Ramos (cell line): ENCODE results near the gene NDUFAF8.

ENCODE experiments used
- in situ Hi-C: fragments of 300-500 bp; cut with MboI; formaldehyde crosslinking; loops from one replicate; pipeline ENCODE4 v1.14.3; 2022; ENCODE audit warnings: low sequenced_read_pairs; ENCODE audit not compliant: unreplicated experiment

Gene NDUFAF8

DNA sequence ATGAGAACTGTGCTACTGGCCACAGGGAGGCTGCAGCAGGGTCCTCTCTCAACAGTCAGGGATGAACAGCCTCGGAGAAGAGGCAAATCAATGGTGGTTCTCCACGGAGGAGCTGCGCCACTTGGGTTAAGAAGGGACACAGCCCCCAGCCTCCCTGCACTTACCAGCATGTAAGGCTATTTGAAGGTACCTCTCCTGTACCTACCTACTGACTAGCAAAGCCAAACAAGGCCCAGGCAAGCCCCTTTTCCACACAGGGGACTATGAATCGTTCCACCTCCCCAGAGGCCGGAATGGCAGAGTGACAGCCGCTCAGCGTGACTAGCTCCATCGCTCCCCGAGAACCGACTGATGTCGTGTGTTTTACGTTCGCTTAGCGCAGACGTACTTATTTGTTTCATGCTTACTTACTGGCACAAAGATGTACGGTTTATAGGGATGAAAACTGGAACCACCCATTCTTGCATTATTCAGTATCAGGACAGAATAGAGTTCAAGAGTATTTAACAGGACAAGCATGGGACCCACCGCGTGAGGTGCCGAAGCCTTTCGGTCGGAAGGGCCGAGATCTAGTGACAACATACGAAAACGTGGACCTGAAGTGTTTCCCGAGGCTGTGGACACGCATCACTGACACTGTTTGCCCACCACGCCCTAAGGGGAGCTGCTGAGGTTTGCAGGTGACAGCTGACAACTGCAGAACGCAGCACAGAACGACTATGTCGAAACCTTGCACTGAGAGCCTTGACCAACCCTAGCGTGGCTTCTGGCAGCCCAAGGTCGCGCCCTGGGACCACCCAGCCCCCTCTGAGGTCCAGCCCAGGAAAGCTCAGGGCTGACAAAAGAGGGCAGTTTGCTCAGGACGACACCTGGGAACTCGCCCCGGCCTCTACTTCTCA lies 1.3 kb upstream of the NDUFAF8 start:
- in situ Hi-C loops: no loop called here

DNA sequence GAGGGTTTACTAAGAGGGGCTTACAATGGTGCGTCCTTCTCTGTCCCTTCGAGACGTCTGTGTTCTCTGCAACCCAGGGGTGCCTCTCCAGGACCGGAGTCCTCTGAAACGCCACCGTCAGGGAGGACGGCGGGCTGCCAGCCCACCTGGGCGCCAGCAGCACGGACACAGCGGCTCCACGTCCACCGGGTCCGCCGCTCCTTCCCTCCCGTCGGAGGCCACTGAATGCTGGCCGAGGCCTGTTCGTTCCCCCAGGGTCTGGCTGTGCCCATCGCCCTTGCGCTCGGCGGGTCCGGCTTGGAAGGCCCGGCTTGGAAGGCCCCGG lies 666 bp upstream of the NDUFAF8 start:
- in situ Hi-C loops: no loop called here

GRCh38 chr17:81239714-81240555 lies 817 bp downstream of the NDUFAF8 start:
- in situ Hi-C loops: loop anchor here (10.0 kb wide), 1 partner anchor 95 kb away; no protein-coding TSS in a partner anchor

- in situ Hi-C loops: loop anchor here (10.0 kb wide), 1 partner anchor 96 kb away; no protein-coding TSS in a partner anchor
Measured at GRCh38 chr17:81240761-81241160, 1.6 kb downstream of the NDUFAF8 start.

DNA sequence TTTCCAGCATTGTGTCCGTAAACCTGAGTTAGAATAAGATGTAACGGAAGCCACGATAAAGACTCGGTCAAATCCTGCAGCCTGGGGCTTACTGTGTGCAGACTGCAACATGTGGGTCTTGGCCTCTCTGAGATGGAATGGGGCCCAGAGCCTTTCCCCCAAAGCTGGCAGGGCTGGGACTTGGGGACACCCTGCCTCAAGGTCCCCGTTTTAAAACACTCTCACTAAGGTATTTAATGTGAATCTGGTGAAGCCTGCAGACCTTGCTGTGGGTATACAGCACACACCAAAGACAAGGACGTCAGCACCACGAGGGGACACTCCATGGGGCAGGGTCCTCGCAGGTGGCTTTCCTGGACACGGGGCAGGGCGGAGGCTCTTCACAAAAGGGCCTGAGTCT lies 2.1 kb downstream of the NDUFAF8 start:
- in situ Hi-C loops: loop anchor here (10.0 kb wide), 1 partner anchor 96 kb away; no protein-coding TSS in a partner anchor

GRCh38 chr17:81241648-81242420 lies 2.7 kb downstream of the NDUFAF8 start:
- in situ Hi-C loops: loop anchor here (10.0 kb wide), 1 partner anchor 97 kb away; no protein-coding TSS in a partner anchor

DNA sequence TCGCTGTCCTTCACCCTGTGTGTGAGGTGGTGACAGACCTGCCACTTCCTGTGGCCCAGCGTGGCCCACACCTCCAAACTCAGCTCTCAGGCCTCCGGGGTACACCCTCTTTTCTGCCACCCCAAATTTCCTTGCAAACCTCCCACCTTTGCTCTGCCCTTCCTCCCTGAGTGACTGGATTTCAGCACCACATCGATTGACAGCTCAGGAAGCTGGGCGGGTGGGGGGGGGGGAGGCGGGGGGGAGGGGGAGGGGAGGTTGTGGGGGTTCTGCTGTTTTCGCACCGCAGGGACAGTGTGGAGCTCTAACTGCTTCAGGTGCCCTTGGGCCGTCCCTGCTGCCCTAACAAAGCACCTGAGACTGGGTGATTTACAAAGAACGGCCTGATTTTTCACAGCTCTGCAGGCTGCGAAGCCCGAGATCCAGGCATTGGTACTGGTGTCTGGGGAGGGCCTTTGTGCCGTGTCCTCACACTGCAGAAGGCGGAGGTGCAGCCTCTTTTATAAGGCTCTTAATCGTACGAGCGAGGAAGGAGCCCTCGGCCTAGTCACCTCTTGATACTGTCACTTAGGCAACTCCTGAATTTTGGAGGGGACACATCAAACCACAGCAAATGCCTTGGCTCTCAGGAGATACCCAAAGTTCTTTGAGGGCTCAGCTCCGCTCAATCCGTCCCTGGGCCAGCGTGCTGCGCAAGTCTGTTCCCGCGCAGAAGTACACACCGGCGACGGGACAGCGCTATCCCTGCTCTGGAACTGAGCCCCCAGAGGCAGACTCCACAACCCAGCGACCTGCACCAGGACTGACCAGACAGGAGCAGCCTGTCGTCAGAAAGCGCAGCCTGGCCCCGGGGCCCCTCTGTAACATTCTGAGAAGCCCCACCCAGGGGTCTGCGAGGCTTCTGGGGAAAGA lies 3.6 kb downstream of the NDUFAF8 start:
- in situ Hi-C loops: loop anchor here (10.0 kb wide), 1 partner anchor 98 kb away; no protein-coding TSS in a partner anchor

- in situ Hi-C loops: loop anchor here (10.0 kb wide), 1 partner anchor 98 kb away; no protein-coding TSS in a partner anchor
Measured at GRCh38 chr17:81243333-81243664, 4.2 kb downstream of the NDUFAF8 start.

DNA sequence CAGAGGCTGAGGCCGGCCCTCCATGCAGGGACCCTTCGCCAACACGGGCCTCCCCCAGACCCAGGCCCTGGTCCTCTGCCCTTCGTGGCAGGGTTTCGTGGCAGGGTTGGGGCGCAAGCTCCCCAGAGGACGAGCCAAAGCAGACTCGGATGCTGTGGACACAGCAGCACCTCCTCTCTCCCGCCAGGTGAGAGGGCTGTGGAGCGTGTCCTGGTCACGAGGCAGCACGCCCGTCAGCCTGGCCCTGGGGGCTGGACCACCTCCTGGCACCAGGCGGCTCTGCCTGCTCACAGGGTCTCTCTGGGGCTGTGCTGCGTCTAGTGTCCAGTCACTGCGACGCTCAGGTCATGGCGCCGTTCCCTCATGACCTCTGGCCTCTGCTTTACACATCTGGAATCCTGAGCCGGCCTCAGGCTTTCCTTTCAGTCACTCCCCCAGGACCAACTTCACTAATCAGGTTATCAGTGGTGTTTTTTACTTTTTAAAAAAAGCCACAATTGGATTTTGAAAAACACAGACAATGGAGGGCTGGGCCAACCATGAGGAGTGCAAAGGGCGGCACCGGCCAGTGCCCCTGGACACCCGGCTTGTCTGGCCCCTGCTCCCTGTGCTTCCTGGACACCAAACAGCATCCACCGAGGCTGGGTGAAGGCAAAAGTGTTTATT lies 5.4 kb downstream of the NDUFAF8 start:
- in situ Hi-C loops: loop anchor here (10.0 kb wide), 1 partner anchor 100 kb away; no protein-coding TSS in a partner anchor

DNA sequence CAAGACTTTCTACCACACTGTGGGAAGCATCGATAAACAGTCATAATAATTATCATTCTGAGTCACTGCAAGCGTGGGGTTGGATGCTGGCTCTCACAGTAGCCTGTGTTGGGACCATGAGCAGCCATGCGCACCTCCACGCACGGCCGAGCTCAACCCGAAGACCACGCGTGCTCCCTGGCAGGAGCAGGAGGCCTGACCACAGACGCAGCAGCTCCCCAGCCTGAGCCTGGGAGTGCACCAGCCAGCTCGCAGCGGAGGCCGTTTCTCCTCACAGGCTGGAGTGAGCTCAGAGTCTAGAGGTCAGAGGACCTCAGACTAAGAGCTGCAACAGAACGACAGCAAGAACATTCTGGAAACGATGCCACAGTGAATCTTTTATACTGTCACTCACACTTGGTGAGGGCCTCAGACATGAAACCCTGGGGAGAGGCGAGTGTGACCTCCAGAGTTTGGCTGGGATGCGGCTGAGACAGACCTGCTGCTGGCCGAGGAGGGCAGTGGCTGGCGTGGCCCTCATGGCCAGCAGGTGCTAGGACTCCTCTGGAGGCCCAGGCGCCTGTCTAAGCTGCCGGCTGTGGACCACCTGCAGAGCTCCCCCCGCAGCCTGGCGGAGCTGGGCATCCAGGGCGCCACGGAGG lies 6.0 kb downstream of the NDUFAF8 start:
- in situ Hi-C loops: loop anchor here (10.0 kb wide), 1 partner anchor 100 kb away; no protein-coding TSS in a partner anchor

- in situ Hi-C loops: loop anchor here (10.0 kb wide), 1 partner anchor 101 kb away; no protein-coding TSS in a partner anchor
Measured at GRCh38 chr17:81245665-81246342, 6.7 kb downstream of the NDUFAF8 start.

GRCh38 chr17:81246343-81246670 lies 7.2 kb downstream of the NDUFAF8 start:
- in situ Hi-C loops: loop anchor here (10.0 kb wide), 1 partner anchor 102 kb away; no protein-coding TSS in a partner anchor

DNA sequence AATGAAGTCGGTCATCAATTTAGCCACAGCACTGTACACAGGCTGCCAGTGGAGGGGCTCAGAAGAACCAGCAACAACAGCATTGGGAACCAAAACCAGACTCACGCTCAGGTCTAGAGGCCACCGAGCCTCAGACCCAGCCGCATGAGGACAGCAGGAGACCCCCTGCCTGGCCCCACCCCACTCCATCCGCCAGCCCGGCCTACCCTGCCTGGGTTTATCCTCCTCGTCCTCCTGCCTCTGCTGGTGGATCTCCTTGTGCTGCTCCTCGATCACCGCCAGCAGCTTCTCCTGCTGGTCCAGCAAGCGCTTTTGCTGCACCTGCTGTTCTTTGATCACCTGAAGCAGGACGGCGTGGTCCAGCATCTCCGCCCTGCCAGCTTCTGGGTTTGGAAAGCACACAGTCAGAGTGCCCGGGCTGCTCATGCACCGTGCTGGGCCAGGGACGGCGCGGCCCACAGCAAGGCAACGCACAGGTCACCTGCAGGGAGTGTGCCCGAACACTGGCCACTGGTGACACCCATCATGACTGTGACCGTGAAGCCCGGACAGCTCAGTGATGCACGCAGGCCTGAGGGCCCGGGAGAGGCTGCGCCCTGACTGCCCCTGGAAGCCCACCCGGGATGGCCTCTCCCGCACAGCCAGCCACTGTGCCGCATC lies 7.7 kb downstream of the NDUFAF8 start:
- in situ Hi-C loops: loop anchor here (10.0 kb wide), 1 partner anchor 102 kb away; no protein-coding TSS in a partner anchor

- in situ Hi-C loops: loop anchor here (10.0 kb wide), 1 partner anchor 103 kb away; no protein-coding TSS in a partner anchor
Measured at GRCh38 chr17:81247339-81247990, 8.3 kb downstream of the NDUFAF8 start.

- in situ Hi-C loops: loop anchor here (10.0 kb wide), 1 partner anchor 104 kb away; no protein-coding TSS in a partner anchor
Measured at GRCh38 chr17:81248649-81249048, 9.5 kb downstream of the NDUFAF8 start.
